Fibroblast of villous mesenchyme (primary cell): ENCODE data around the gene HSPA2. TPM values are rescaled to one million over a fixed set of nuclear protein-coding genes. Genes with fewer than 3 reads are reported as not detected.

Experiments used
- DNase-seq: peaks from one replicate; pipeline ENCODE4 v3.0.0-alpha.2; 2010; ENCODE audit warnings: low read depth
- H3K4me3 ChIP-seq: 2 replicates; pipeline ENCODE4 v1.5.1; 2011; ENCODE audit warnings: low read depth, mild to moderate bottlenecking, low read length
- CTCF ChIP-seq: IDR thresholded peaks from 2 replicates; pipeline ENCODE4 v1.5.1; 2012; ENCODE audit warnings: low read depth, mild to moderate bottlenecking, low read length; ENCODE audit not compliant: insufficient read depth
- total RNA-seq: library from RNA; depleted of rRNA; stranded (reverse); fragments of >200 nt; gene quantifications from 2 replicates; pipeline ENCODE4 v1.2.3, GENCODE V29; 2012

HSPA2 gene
- total RNA-seq, 1 donor: 165 TPM

GRCh38 chr14:64504897-64505794 lies 35.4 kb upstream of the HSPA2 start:
- no peak for TF ChIP-seq CTCF
- peak; percentile 90 for DNase-seq
- peak overlapping the region; percentile 95 for H3K4me3 ChIP-seq

GRCh38 chr14:64506721-64507120 lies 33.8 kb upstream of the HSPA2 start:
- peak overlapping the region; percentile 95 for H3K4me3 ChIP-seq
- no peak for TF ChIP-seq CTCF
- peak; percentile 22 for DNase-seq

- no peak for TF ChIP-seq CTCF
- peak; percentile 52 for DNase-seq
- H3K4me3 ChIP-seq: peak overlapping the region; percentile 95
These were observed 33.0 kb upstream of the HSPA2 start for GRCh38 chr14:64507376-64508156.

- no peak for DNase-seq
- no peak overlapping the region for H3K4me3 ChIP-seq
- TF ChIP-seq CTCF: no peak
These were observed 32.2 kb upstream of the HSPA2 start for GRCh38 chr14:64508215-64508776.

GRCh38 chr14:64509036-64509435 lies 31.5 kb upstream of the HSPA2 start:
- DNase-seq: no peak
- TF ChIP-seq CTCF: no peak

GRCh38 chr14:64510825-64511671 lies 29.5 kb upstream of the HSPA2 start:
- TF ChIP-seq CTCF: peak; percentile 92
- DNase-seq: peak; percentile 78
- no peak overlapping the region for H3K4me3 ChIP-seq

More at GRCh38 chr14:64509036-64509435, 31.5 kb upstream of the HSPA2 start:
- H3K4me3 ChIP-seq: no peak overlapping the region
